ENCODE data around the gene YY2.

YY2 gene

GRCh38 chrX:21821875-21822274, 33.9 kb upstream of the YY2 start:
- CTCF ChIA-PET, result no interaction called here

DNA sequence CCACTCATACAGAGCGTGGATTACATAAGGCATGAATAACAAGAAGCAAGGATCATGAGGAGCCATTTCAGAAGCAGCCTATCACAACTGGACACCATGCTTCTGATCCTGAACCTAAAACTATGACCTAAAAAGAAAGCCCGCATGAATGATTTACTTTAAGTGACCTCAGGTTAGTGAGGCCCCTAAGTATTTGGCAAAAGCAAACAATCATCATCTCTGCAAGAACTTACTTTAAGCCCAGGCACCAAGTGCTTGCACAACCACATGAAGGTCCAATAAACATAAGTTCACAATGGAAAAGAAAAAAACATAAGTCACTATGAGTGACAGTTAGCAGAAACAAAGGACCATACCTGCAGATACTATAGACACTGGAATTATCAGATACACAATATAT, 24.3 kb upstream of the YY2 start:
- H3K27ac ChIP-seq, result no peak overlapping the region
- CTCF ChIA-PET, result no interaction called here
- POLR2A ChIA-PET (ENCODE audit: low non-redundant PET), result no interaction called here
- no peak for TF ChIP-seq CTCF (conservative IDR thresholded peaks at IDR 0.05; ENCODE audit: low read depth)
- no peak for DNase-seq (ENCODE audit: low spot score)

More at GRCh38 chrX:21821875-21822274, 33.9 kb upstream of the YY2 start:
- no peak for DNase-seq (ENCODE audit: low spot score)
- no peak overlapping the region for H3K27ac ChIP-seq
- TF ChIP-seq CTCF (conservative IDR thresholded peaks at IDR 0.05; ENCODE audit: low read depth), result no peak
- POLR2A ChIA-PET (ENCODE audit: low non-redundant PET), result no interaction called here

GRCh38 chrX:21837056-21837455, 18.7 kb upstream of the YY2 start:
- ChIA-PET POLR2A (ENCODE audit: low non-redundant PET) (no interaction called here), CTCF (no interaction called here)
- DNase-seq (ENCODE audit: low spot score), result no peak
- no peak for TF ChIP-seq CTCF (conservative IDR thresholded peaks at IDR 0.05; ENCODE audit: low read depth)
- no peak overlapping the region for H3K27ac ChIP-seq

- POLR2A ChIA-PET (ENCODE audit: low non-redundant PET), result no interaction called here
- peak overlapping the region; percentile 67; the same call in 1 of the 2 replicates for H3K27ac ChIP-seq
- DNase-seq (ENCODE audit: low spot score), result peak; percentile 0
- no peak for TF ChIP-seq CTCF (conservative IDR thresholded peaks at IDR 0.05; ENCODE audit: low read depth)
- CTCF ChIA-PET, result interaction anchor here (0.5 to 0.6 kb wide), 2 partner anchors 128 to 187 kb away, joined by 3 read pairs; no protein-coding TSS in a partner anchor
Observed at GRCh38 chrX:21838937-21839333, 16.9 kb upstream of the YY2 start.

DNA sequence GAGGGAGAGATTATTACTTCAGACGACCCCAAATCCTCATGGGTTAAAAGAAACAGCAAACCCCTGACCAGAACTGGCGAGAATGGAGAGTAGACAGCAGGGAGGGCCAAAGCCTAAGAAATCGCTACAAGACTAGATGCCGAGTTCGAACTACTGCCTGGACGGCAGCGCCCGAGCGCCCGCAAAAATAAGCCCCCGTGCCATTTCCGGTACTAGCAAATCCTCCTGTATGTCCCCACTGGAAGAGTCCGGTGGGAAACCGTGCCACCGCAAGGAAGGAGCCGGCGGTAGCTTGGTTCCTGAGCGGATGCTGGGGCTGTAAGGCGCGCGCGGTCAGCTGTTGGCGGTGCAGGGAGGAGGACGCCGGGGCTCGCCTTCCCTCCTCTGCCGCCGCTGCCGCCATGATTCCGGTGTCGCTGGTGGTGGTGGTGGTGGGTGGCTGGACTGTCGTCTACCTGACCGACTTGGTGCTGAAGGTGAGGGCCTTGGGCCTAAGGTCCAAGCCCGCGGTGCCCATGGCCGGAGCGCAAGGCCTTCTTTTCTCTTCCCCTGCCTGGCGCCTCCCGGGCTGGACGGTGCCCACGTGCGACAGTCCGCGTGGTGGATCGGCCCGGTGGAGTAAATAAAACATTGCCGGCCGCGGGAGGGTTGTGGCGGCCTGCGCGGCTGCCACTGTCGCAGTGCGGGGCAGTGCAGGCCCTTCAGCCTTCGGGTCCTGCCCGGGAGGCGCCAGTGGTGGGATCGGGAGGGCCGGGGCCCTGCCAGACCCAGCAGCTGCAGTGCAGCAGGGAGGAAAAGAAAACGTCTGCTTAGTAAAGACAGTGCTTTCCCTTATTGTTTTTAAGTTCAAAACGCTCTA, 16.2 kb upstream of the YY2 start, which contains the start of gene MBTPS2:
Gene MBTPS2 (plus strand): TSS at position 284 of the 859 bp plus-strand sequence. CDS start 118 bp downstream, at position 402.
- H3K27ac ChIP-seq, result peak within 1 kb of the TSS; percentile 67
- ChIA-PET CTCF (no interaction called here), POLR2A (ENCODE audit: low non-redundant PET) (interaction anchor here (0.5 to 0.6 kb wide), 2 partner anchors 11 to 1385 kb away, joined by 3 read pairs; no protein-coding TSS in a partner anchor)
- TF ChIP-seq CTCF (conservative IDR thresholded peaks at IDR 0.05; ENCODE audit: low read depth), result no peak
- DNase-seq (ENCODE audit: low spot score), result peak; percentile 49

- H3K27ac ChIP-seq, result peak overlapping the region; percentile 67; the same call in 1 of the 2 replicates
- DNase-seq (ENCODE audit: low spot score), result no peak
- ChIA-PET POLR2A (ENCODE audit: low non-redundant PET) (no interaction called here), CTCF (no interaction called here)
- TF ChIP-seq CTCF (conservative IDR thresholded peaks at IDR 0.05; ENCODE audit: low read depth), result no peak
Observed at GRCh38 chrX:21840193-21840545, 15.6 kb upstream of the YY2 start.
